GM21360 (cell line): ENCODE results near the gene NRP1.
"Not testable (repeated sequence)": the region's sequence is repeated elsewhere in the genome, so short reads cannot be mapped to it uniquely, and the experiment has no call there.

Experiments
- ATAC-seq: cut with Tn5 transposase; IDR thresholded peaks from one replicate; pipeline ENCODE4 v1.9.1; 2021; ENCODE audit warnings: mild to moderate bottlenecking, moderate library complexity; ENCODE audit not compliant: unreplicated experiment

Gene NRP1

GRCh38 chr10:33325929-33326328, 8.5 kb downstream of the NRP1 start:
- ATAC-seq: no peak

GRCh38 chr10:33323721-33324120, 10.7 kb downstream of the NRP1 start:
- ATAC-seq: no peak

- ATAC-seq: no peak
These were observed 13.0 kb downstream of the NRP1 start for GRCh38 chr10:33321516-33321915.

GRCh38 chr10:33320288-33320687, 14.2 kb downstream of the NRP1 start:
- ATAC-seq: no peak

- no peak for ATAC-seq
These were observed 18.6 kb downstream of the NRP1 start for GRCh38 chr10:33315891-33316290.

GRCh38 chr10:33314811-33315561, 19.5 kb downstream of the NRP1 start:
- no peak for ATAC-seq

- no peak for ATAC-seq
These were observed 22.8 kb downstream of the NRP1 start for GRCh38 chr10:33311640-33312039.

GRCh38 chr10:33310853-33311252, 23.6 kb downstream of the NRP1 start:
- ATAC-seq: no peak

GRCh38 chr10:33309406-33309805, 25.1 kb downstream of the NRP1 start:
- ATAC-seq: no peak

GRCh38 chr10:33307835-33308234, 26.6 kb downstream of the NRP1 start:
- ATAC-seq: no peak

- no peak for ATAC-seq
These were observed 27.6 kb downstream of the NRP1 start for GRCh38 chr10:33306701-33307519.

GRCh38 chr10:33306126-33306525, 28.3 kb downstream of the NRP1 start:
- ATAC-seq: no peak

GRCh38 chr10:33304423-33305225, 29.8 kb downstream of the NRP1 start:
- ATAC-seq: no peak

GRCh38 chr10:33303988-33304387, 30.5 kb downstream of the NRP1 start:
- ATAC-seq: no peak

- ATAC-seq: no peak
These were observed 32.1 kb downstream of the NRP1 start for GRCh38 chr10:33302208-33302829.

GRCh38 chr10:33301097-33301789, 33.2 kb downstream of the NRP1 start:
- ATAC-seq: no peak

GRCh38 chr10:33300544-33300943, 33.9 kb downstream of the NRP1 start:
- not testable (repeated sequence) for ATAC-seq

- ATAC-seq: no peak
These were observed 35.6 kb downstream of the NRP1 start for GRCh38 chr10:33298893-33299292.

- no peak for ATAC-seq
These were observed 36.4 kb downstream of the NRP1 start for GRCh38 chr10:33298110-33298509.

- no peak for ATAC-seq
These were observed 38.6 kb downstream of the NRP1 start for GRCh38 chr10:33295851-33296250.
